ENCODE measurements around the gene MOB3B.

The MOB3B gene

DNA sequence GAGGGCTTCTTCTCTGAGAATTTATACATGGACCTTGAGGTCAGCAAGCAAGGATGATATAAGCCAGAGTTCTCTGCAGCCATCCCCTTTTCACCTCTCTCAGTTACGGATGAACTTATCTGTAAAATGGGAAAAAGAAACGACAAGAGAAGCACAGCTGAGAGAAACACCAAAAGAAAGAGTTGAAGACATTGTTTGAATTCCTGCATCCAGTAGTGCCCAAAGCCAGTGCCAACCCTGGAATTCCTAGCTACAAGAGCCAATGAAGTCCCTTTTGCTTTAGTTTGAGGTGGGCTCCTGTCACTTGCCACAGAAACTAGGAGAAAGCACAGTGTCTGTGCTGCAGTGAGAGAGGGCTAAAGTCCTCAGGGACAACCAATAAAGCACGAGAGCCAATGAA, 6.6 kb upstream of the MOB3B start:
- H3K4me3 ChIP-seq (ENCODE audit: low read depth, low read length) = no peak overlapping the region
- no peak for DNase-seq (ENCODE audit: low read depth)
- TF ChIP-seq, protein P1, sequence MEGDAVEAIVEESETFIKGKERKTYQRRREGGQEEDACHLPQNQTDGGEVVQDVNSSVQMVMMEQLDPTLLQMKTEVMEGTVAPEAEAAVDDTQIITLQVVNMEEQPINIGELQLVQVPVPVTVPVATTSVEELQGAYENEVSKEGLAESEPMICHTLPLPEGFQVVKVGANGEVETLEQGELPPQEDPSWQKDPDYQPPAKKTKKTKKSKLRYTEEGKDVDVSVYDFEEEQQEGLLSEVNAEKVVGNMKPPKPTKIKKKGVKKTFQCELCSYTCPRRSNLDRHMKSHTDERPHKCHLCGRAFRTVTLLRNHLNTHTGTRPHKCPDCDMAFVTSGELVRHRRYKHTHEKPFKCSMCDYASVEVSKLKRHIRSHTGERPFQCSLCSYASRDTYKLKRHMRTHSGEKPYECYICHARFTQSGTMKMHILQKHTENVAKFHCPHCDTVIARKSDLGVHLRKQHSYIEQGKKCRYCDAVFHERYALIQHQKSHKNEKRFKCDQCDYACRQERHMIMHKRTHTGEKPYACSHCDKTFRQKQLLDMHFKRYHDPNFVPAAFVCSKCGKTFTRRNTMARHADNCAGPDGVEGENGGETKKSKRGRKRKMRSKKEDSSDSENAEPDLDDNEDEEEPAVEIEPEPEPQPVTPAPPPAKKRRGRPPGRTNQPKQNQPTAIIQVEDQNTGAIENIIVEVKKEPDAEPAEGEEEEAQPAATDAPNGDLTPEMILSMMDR (IDR thresholded peaks at IDR 0.05; ENCODE audit: insufficient read depth, low read depth, low read length, missing control alignments) = no peak

DNA sequence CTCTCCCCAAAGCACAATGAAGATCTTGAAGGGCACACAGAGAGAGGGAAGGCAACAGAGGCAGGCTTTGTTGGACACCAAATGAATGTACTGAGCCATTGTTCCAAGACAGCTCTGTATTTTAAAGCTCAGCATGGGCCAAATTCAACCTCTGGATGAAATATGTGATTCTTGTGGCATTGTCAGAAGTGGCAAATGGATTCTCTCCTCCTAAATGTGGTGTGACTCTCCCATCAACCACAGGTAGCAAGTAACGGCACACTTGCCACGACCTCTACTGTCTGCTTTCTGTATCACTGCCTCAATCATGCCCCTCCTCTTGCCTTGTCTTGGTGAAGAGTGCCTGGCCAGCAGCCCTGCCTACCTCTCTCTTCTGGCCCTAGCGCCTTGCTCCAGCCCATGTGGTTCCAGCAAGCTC, 6.1 kb upstream of the MOB3B start:
- no peak overlapping the region for H3K4me3 ChIP-seq (ENCODE audit: low read depth, low read length)
- TF ChIP-seq, protein P1 (IDR thresholded peaks at IDR 0.05; ENCODE audit: insufficient read depth, low read depth, low read length, missing control alignments) = peak; percentile 52
- peak; percentile 63 for DNase-seq (ENCODE audit: low read depth)

DNA sequence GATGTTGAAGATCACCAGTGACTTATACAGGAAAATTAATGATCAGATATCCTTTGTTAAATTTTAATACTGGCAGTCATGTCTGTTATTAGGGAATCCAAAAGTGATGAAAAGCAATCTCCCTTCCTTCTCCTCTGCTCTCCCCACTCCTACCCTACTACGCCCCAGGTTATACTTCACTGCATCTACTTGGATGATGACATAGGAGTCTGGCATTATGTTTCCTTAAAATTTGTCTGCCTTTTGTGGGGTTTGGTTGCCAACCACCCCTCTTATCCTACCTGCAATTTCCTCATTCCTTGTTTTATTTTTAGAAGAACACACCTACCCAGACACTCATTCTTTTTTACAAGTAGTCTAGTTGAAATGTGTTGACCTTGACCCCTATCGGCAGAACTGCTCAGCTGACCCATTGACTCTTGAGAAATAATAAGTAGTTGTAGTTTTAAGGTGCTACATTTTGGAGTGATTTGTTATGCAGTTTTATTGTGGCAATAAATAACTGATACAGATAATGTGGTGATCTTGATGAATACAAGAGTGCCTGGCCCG, 5.1 kb upstream of the MOB3B start:
- DNase-seq (ENCODE audit: low read depth) = no peak
- TF ChIP-seq, protein P1 (IDR thresholded peaks at IDR 0.05; ENCODE audit: insufficient read depth, low read depth, low read length, missing control alignments) = no peak
- no peak overlapping the region for H3K4me3 ChIP-seq (ENCODE audit: low read depth, low read length)

DNA sequence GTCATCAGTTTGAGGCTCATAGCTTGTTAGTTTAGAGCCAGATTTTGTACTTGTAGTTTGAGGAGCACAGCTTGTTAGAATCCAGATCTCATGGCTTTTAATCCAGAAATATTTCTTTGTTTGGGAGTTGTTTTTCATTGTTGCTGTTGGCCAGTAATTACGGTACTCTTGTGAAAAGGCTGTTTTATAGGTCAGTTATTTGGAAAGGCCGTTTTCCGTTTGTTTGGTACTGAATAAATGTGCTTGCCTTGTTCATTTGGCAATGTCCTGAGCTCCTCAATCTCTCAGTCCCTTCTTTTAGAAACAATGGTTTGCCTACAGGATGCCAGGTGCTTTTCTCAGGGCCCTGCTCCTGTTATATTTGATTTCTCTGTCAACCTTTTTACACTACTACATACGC, 4.5 kb upstream of the MOB3B start:
- H3K4me3 ChIP-seq (ENCODE audit: low read depth, low read length) = no peak overlapping the region
- DNase-seq (ENCODE audit: low read depth) = no peak
- TF ChIP-seq, protein P1 (IDR thresholded peaks at IDR 0.05; ENCODE audit: insufficient read depth, low read depth, low read length, missing control alignments) = no peak

DNA sequence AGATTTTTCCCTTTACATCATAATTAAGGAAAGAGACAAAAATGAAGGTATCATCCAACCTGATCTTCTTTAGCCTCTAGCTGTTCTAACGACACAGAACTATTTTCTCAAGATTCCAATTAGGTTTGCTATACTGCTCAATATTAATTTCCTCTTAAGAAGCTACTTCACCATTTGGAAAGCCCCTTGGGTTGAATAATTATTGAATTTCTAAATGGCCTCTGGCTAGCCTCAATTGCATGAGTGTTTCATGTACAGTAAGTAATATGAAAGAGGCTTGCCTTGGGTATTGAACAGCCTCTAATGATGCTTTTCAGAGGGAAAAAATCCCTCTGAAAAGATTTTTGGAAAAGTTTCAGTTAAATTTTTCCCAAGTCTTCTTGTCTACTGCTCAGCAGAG, 3.7 kb upstream of the MOB3B start:
- no peak overlapping the region for H3K4me3 ChIP-seq (ENCODE audit: low read depth, low read length)
- TF ChIP-seq, protein P1 (IDR thresholded peaks at IDR 0.05; ENCODE audit: insufficient read depth, low read depth, low read length, missing control alignments) = no peak
- no peak for DNase-seq (ENCODE audit: low read depth)

DNA sequence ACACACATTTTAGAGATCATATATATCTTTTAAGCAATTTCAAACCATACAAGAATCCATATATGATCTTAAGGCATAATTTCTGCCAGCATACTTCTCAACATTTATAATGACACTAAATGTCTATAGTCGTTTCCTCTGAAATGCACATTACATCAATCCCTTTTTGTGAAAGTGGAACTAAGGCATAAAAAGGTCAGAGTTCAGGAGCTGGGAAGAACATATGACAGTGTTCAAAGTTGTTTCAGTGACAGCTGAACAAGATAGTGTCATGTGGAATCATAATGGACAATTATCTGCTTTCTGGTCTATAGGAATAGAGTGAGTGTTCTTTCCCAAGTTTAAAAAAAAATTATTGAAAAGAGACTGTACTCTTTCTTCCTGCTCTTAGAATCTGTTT, 2.4 kb upstream of the MOB3B start:
- TF ChIP-seq, protein P1 (IDR thresholded peaks at IDR 0.05; ENCODE audit: insufficient read depth, low read depth, low read length, missing control alignments) = no peak
- no peak overlapping the region for H3K4me3 ChIP-seq (ENCODE audit: low read depth, low read length)
- DNase-seq (ENCODE audit: low read depth) = no peak
